Measurements from ENCODE around the gene P2RX1. TPM values are rescaled to one million over a fixed set of nuclear protein-coding genes. Genes with fewer than 3 reads are reported as not detected.

P2RX1 gene
- total and polyA plus RNA-seq, 12 donors: 0.42 to 8.6 (median 1.1) TPM

- no peaks in the 10 kb centered on the region for H3K27me3 ChIP-seq
- H3K4me1 ChIP-seq (replicated peaks in 1 of 2): peaks cover 54 to 62% of the 10 kb centered on the region in 2 donors
Measured at GRCh38 chr17:3887804-3888203, 28.5 kb downstream of the P2RX1 start.

DNA sequence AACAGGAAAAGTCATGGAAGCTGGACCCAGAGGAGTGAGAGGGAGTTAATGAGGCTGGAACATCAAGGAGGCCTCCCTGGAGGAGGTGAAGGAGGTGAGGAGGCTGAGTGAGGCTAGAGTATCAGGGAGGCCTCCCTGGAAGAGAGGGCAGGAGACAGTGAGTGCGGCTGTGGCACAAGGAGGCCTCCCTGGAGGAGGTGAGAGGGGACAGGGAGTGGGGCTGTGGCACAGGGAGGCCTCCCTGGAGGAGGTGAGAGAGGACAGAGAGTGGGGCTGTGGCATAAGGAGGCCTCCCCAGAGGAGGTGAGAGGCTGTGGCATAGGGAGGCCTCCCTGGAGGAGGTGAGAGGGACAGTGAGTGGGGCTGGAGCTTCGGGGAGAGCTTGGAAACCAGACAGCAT lies 28.9 kb downstream of the P2RX1 start:
- H3K4me1 ChIP-seq (replicated peaks in 1 of 2): peaks cover 54 to 62% of the 10 kb centered on the region in 2 donors
- no peaks in the 10 kb centered on the region for H3K9me3 ChIP-seq (replicated peaks in 1 of 3)
- H3K27me3 ChIP-seq: no peaks in the 10 kb centered on the region
- TF ChIP-seq, protein P1, sequence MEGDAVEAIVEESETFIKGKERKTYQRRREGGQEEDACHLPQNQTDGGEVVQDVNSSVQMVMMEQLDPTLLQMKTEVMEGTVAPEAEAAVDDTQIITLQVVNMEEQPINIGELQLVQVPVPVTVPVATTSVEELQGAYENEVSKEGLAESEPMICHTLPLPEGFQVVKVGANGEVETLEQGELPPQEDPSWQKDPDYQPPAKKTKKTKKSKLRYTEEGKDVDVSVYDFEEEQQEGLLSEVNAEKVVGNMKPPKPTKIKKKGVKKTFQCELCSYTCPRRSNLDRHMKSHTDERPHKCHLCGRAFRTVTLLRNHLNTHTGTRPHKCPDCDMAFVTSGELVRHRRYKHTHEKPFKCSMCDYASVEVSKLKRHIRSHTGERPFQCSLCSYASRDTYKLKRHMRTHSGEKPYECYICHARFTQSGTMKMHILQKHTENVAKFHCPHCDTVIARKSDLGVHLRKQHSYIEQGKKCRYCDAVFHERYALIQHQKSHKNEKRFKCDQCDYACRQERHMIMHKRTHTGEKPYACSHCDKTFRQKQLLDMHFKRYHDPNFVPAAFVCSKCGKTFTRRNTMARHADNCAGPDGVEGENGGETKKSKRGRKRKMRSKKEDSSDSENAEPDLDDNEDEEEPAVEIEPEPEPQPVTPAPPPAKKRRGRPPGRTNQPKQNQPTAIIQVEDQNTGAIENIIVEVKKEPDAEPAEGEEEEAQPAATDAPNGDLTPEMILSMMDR (IDR thresholded peaks at IDR 0.05): no peak
- no peak for TF ChIP-seq POLR2A (IDR thresholded peaks at IDR 0.05)
- 61 to 85% (median 79%) methylated on average over 2 of the region's 2 CpGs for WGBS, 4 donors
- H3K36me3 ChIP-seq (replicated peaks in 1 of 2): peaks cover 0 to 27% of the 10 kb centered on the region in 2 donors
- DNase-seq: no peak
- intact Hi-C loops (cut with DNase I): no loop called here
- H3K4me3 ChIP-seq: no peak overlapping the region
- peak overlapping the region in 3 of 5 donors; percentile 66 to 91 (median 91) for H3K27ac ChIP-seq

More at GRCh38 chr17:3887804-3888203, 28.5 kb downstream of the P2RX1 start:
- 71 to 79% (median 75%) methylated on average over 8 to 9 of the region's 9 CpGs for WGBS, 4 donors
- TF ChIP-seq, protein P1 (IDR thresholded peaks at IDR 0.05): no peak
- no peak for TF ChIP-seq POLR2A (IDR thresholded peaks at IDR 0.05)
- H3K9me3 ChIP-seq (replicated peaks in 1 of 3): no peaks in the 10 kb centered on the region
- DNase-seq: no peak
- H3K36me3 ChIP-seq (replicated peaks in 1 of 2): peaks cover 0 to 23% of the 10 kb centered on the region in 2 donors
- no peak overlapping the region for H3K4me3 ChIP-seq
- intact Hi-C loops (cut with DNase I): no loop called here
- peak overlapping the region in 4 of 5 donors; percentile 13 to 91 (median 56) for H3K27ac ChIP-seq

DNA sequence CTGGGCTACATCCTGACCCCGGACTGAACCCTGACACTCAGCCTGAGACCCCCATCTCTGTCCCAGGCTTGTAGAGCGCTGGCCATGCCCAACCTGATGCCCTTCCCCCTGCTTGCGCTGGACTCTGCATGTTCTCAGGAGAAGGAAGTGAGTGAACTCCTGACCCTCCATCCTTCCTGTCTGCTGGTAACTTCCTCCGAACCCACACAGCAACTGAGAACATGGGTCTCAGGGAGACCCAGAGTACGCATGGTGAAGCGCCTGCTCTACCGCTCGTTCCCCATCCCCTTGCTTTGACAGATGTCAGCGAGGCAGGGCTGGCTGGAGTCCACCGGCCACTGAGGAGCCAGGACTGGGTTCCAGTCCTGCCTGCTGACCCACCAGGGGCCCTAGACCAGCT lies 29.5 kb downstream of the P2RX1 start:
- Histone ChIP-seq H3K36me3 (replicated peaks in 1 of 2) (peaks cover 0 to 31% of the 10 kb centered on the region in 2 donors), H3K27ac (peak overlapping the region in 3 of 5 donors; percentile 66 to 91 (median 91)), H3K27me3 (no peaks in the 10 kb centered on the region), H3K4me3 (no peak overlapping the region), H3K4me1 (replicated peaks in 1 of 2) (peaks cover 53 to 59% of the 10 kb centered on the region in 2 donors), H3K9me3 (replicated peaks in 1 of 3) (no peaks in the 10 kb centered on the region)
- TF ChIP-seq, protein P1 (IDR thresholded peaks at IDR 0.05): no peak
- TF ChIP-seq POLR2A (IDR thresholded peaks at IDR 0.05): no peak
- intact Hi-C loops (cut with DNase I): no loop called here
- WGBS, 4 donors: 68 to 83% (median 74%) methylated on average over 7 to 10 of the region's 10 CpGs
- DNase-seq: peak in 6 of 7 donors; percentile 47 to 80 (median 60)

GRCh38 chr17:3885970-3886369 lies 30.3 kb downstream of the P2RX1 start:
- WGBS, 4 donors: 51 to 79% (median 59%) methylated on average over 2 to 4 of the region's 4 CpGs
- Histone ChIP-seq H3K27ac (peak overlapping the region in 3 of 5 donors; percentile 59 to 91 (median 91)), H3K4me3 (no peak overlapping the region), H3K9me3 (replicated peaks in 1 of 3) (no peaks in the 10 kb centered on the region), H3K27me3 (no peaks in the 10 kb centered on the region), H3K36me3 (replicated peaks in 1 of 2) (peaks cover 0 to 31% of the 10 kb centered on the region in 2 donors), H3K4me1 (replicated peaks in 1 of 2) (peaks cover 45 to 51% of the 10 kb centered on the region in 2 donors)
- intact Hi-C loops (cut with DNase I): no loop called here
- peak; percentile 65 to 92 (median 79) for DNase-seq
- TF ChIP-seq, protein P1 (IDR thresholded peaks at IDR 0.05): no peak
- no peak for TF ChIP-seq POLR2A (IDR thresholded peaks at IDR 0.05)
